Adrenal gland (tissue), 12 donors: ENCODE data around the gene TAF15. TPM values are rescaled to one million over a fixed set of nuclear protein-coding genes. Genes with fewer than 3 reads are reported as not detected.

Source experiments
- DNase-seq, 7 donors: peaks; one replicate each; pipeline ENCODE4 v3.0.0-alpha.2; 2019 to 2020
- H3K27ac ChIP-seq, 5 donors: fragments of 200-600 bp; sonication (generic) in 4 of 5; 1 replicate in 3 of 5; 2 replicates in 2 of 5; pipeline versions ENCODE4 v1.5.1 to v1.8.0; 2016 to 2020; ENCODE audit warnings: mild to moderate bottlenecking in 1 of 5
- H3K27me3 ChIP-seq: fragments of 200-600 bp; 2 replicates; pipeline ENCODE4 v1.8.0; 2021
- H3K36me3 ChIP-seq, 2 donors: fragments of 200-600 bp; replicated peaks in 1 of 2; 1 replicate in 1 of 2; 2 replicates in 1 of 2; pipeline versions ENCODE4 v1.5.1 to v1.8.0; 2018 to 2022
- H3K4me1 ChIP-seq, 2 donors: fragments of 200-600 bp; replicated peaks in 1 of 2; 1 replicate in 1 of 2; 2 replicates in 1 of 2; pipeline versions ENCODE4 v1.5.1 to v1.8.0; 2018 to 2021
- H3K4me3 ChIP-seq, 4 donors: fragments of 200-600 bp; sonication (generic) in 3 of 4; one replicate each; pipeline ENCODE4 v1.5.1; 2016 to 2018
- H3K9me3 ChIP-seq, 3 donors: fragments of 200-600 bp; sonication (generic) in 1 of 3; replicated peaks in 1 of 3; 1 replicate in 2 of 3; 2 replicates in 1 of 3; pipeline versions ENCODE4 v1.5.1 to v1.8.0; 2016 to 2021
- CTCF ChIP-seq, 6 experiments: fragments of 450-650 bp in 4 of 6; fragments of 200-600 bp in 2 of 6; sonication (generic) in 1 of 6; IDR thresholded peaks; 1 replicate in 5 of 6; 2 replicates in 1 of 6; pipeline versions ENCODE4 v1.5.1 to v1.8.0; 2016 to 2021; ENCODE audit warnings: antibody characterized with exemption in 6 of 6, mild to moderate bottlenecking in 2 of 6, moderate library complexity in 1 of 6
- POLR2A ChIP-seq, 2 donors: fragments of 450-650 bp; IDR thresholded peaks; one replicate each; pipeline ENCODE4 v1.6.1; 2017; ENCODE audit warnings: antibody characterized with exemption in 2 of 2, mild to moderate bottlenecking in 2 of 2, moderate library complexity in 1 of 2
- WGBS, 4 donors: extraction: QIAGEN DNeasy Blood & Tissue Kit in 2 of 4; methylation state at CpG; one replicate each; pipeline versions ENCODE4 v1.1.5 to v1.1.7; 2013 to 2017; 5-methylcytosine and 5-hydroxymethylcytosine counted together
- intact Hi-C, 2 donors: fragments of 100-400 bp; cut with DNase I; formaldehyde crosslinking; loops; one replicate each; pipeline versions ENCODE4 v1.14.1 to v1.15.0; 2022 to 2023
- polyA plus RNA-seq, 3 donors: library from polyadenylated mRNA; stranded (reverse); fragments of 200-250 nt in 2 of 3; fragments of 350-450 nt in 1 of 3; fragmentation: Illumina TruSeq in 1 of 3; extraction: RNeasy Lipid Tissue Mini Kit (QIAGEN cat#74804) in 1 of 3; gene quantifications; one replicate each; pipeline ENCODE4 v1.2.3, GENCODE V29; 2013 to 2014
- total RNA-seq, 9 donors: library from RNA; depleted of rRNA in 4 of 9; stranded (reverse); fragments of >200 nt in 4 of 9; fragments of 120-200 nt in 1 of 9; fragmentation: NEBNext Ultra II Directional in 1 of 9; extraction: Animal tissue kit (Norgen Biotek cat#: 25700) in 1 of 9; gene quantifications; one replicate each; pipeline versions ENCODE4 v1.1.0 to v1.2.4, GENCODE V29; 2013 to 2023
- donor health status: healthy with polysubstance abuse.
- donor health status: Bipolar disorder and iron deficiency.
- donor health status: DM: yes; HTN: yes; CAD: no.
- donor health status: DM: no; HTN: no; CAD: no.
- donor health status: DM: no; HTN: no; CAD: no.
- donor health status: DM: yes; HTN: yes; CAD: no.

TAF15 gene
- total and polyA plus RNA-seq, 12 donors, result 27.8 to 213 (median 145) TPM

GRCh38 chr17:35816723-35817122 is 7.4 kb downstream of the TAF15 start:
- peak in 2 of 7 donors; percentile 55 to 56 for DNase-seq
- WGBS, 4 donors, result 53 to 100% (median 72%) methylated on average over 2 to 5 of the region's 5 CpGs
- intact Hi-C loops, result no loop called here
- no peak for TF ChIP-seq CTCF (IDR thresholded peaks at IDR 0.05)
- no peak for TF ChIP-seq POLR2A (IDR thresholded peaks at IDR 0.05)
- no peaks in the 10 kb centered on the region for H3K27me3 ChIP-seq
- H3K4me3 ChIP-seq, result no peak overlapping the region
- peaks cover 0 to 28% of the 10 kb centered on the region in 2 donors for H3K4me1 ChIP-seq
- H3K27ac ChIP-seq, result no peak overlapping the region
- H3K36me3 ChIP-seq, result peaks cover 0 to 38% of the 10 kb centered on the region in 2 donors
- no peaks in the 10 kb centered on the region for H3K9me3 ChIP-seq

GRCh38 chr17:35817196-35817595 is 7.9 kb downstream of the TAF15 start:
- WGBS, 4 donors, result 85 to 92% (median 88%) methylated on average over 1 of the region's 1 CpG
- Histone ChIP-seq H3K4me3 (no peak overlapping the region), H3K4me1 (peaks cover 0 to 24% of the 10 kb centered on the region in 2 donors), H3K36me3 (peaks cover 0 to 42% of the 10 kb centered on the region in 2 donors), H3K27ac (no peak overlapping the region), H3K27me3 (no peaks in the 10 kb centered on the region), H3K9me3 (no peaks in the 10 kb centered on the region)
- TF ChIP-seq CTCF (IDR thresholded peaks at IDR 0.05) (no peak), POLR2A (IDR thresholded peaks at IDR 0.05) (no peak)
- intact Hi-C loops, result no loop called here
- DNase-seq, result no peak

GRCh38 chr17:35819455-35819854 is 10.2 kb downstream of the TAF15 start:
- TF ChIP-seq CTCF (IDR thresholded peaks at IDR 0.05) (no peak), POLR2A (IDR thresholded peaks at IDR 0.05) (no peak)
- peaks cover 0 to 21% of the 10 kb centered on the region in 2 donors for H3K4me1 ChIP-seq

GRCh38 chr17:35821308-35821707 is 12.0 kb downstream of the TAF15 start:
- Histone ChIP-seq H3K9me3 (no peaks in the 10 kb centered on the region), H3K4me1 (peaks cover 0 to 10% of the 10 kb centered on the region in 2 donors), H3K36me3 (peaks cover 0 to 77% of the 10 kb centered on the region in 2 donors), H3K27me3 (no peaks in the 10 kb centered on the region), H3K4me3 (no peak overlapping the region), H3K27ac (no peak overlapping the region)
- DNase-seq, result no peak
- 71 to 81% (median 78%) methylated on average over 2 of the region's 2 CpGs for WGBS, 4 donors
- no peak for TF ChIP-seq CTCF (IDR thresholded peaks at IDR 0.05)
- no peak for TF ChIP-seq POLR2A (IDR thresholded peaks at IDR 0.05)
- intact Hi-C loops, result no loop called here

More at GRCh38 chr17:35819455-35819854, 10.2 kb downstream of the TAF15 start:
- 76 to 92% (median 86%) methylated on average over 1 of the region's 1 CpG for WGBS, 4 donors
- intact Hi-C loops, result no loop called here
- Histone ChIP-seq H3K4me3 (no peak overlapping the region), H3K9me3 (no peaks in the 10 kb centered on the region), H3K36me3 (peaks cover 0 to 63% of the 10 kb centered on the region in 2 donors), H3K27ac (no peak overlapping the region), H3K27me3 (no peaks in the 10 kb centered on the region)
- DNase-seq, result no peak
